Mesodermal cell (in vitro differentiated cells): ENCODE measurements around the gene RAP1GAP.

ENCODE experiments used
- H3K27ac ChIP-seq: 2 replicates; pipeline ENCODE4 v1.7.0; 2013; ENCODE audit warnings: mild to moderate bottlenecking, low read depth, low read length, moderate library complexity; ENCODE audit not compliant: severe bottlenecking
- H3K36me3 ChIP-seq: 2 replicates; pipeline ENCODE4 v1.7.1; 2013; ENCODE audit warnings: mild to moderate bottlenecking, low read length, moderate library complexity; ENCODE audit not compliant: control insufficient read depth, insufficient read depth
- H3K4me1 ChIP-seq: one replicate; pipeline ENCODE4 v1.7.1; 2013; ENCODE audit warnings: mild to moderate bottlenecking, low read length; ENCODE audit not compliant: insufficient read depth, control insufficient read depth, poor library complexity, severe bottlenecking
- H3K4me3 ChIP-seq: 2 replicates; pipeline ENCODE4 v1.7.0; 2013; ENCODE audit warnings: low read length, control low read depth, mild to moderate bottlenecking; ENCODE audit not compliant: insufficient read depth, poor library complexity, severe bottlenecking; ENCODE audit errors: extremely low read depth
- H3K9me3 ChIP-seq: 2 replicates; pipeline ENCODE4 v1.7.1; 2013; ENCODE audit warnings: mild to moderate bottlenecking, low read length, moderate library complexity; ENCODE audit not compliant: control insufficient read depth
- WGBS, 2 experiments: methylation state at CpG; one replicate each; pipeline ENCODE4 v1.1.5; 2013; ENCODE audit warnings: missing lambda C conversion rate in 2 of 2; ENCODE audit not compliant: insufficient coverage in 2 of 2; 5-methylcytosine and 5-hydroxymethylcytosine counted together

The RAP1GAP gene

GRCh38 chr1:21585037-21585436, 84.1 kb downstream of the RAP1GAP start:
- H3K9me3 ChIP-seq, result no peaks in the 10 kb centered on the region
- no peak overlapping the region for H3K4me3 ChIP-seq
- peaks cover 26% of the 10 kb centered on the region for H3K4me1 ChIP-seq
- 79 to 83% methylated on average over 9 of the region's 9 CpGs for WGBS, 2 experiments
- H3K27ac ChIP-seq, result no peak overlapping the region
- no peaks in the 10 kb centered on the region for H3K36me3 ChIP-seq

- no peak overlapping the region for H3K4me3 ChIP-seq
- no peaks in the 10 kb centered on the region for H3K9me3 ChIP-seq
- no peak overlapping the region for H3K27ac ChIP-seq
- H3K4me1 ChIP-seq, result peaks cover 26% of the 10 kb centered on the region
- 73% methylated on average over 8 to 10 of the region's 10 CpGs for WGBS, 2 experiments
- H3K36me3 ChIP-seq, result no peaks in the 10 kb centered on the region
Observed at GRCh38 chr1:21584096-21584495, 85.1 kb downstream of the RAP1GAP start.

- no peaks in the 10 kb centered on the region for H3K36me3 ChIP-seq
- no peaks in the 10 kb centered on the region for H3K9me3 ChIP-seq
- peaks cover 3% of the 10 kb centered on the region for H3K4me1 ChIP-seq
- no peak overlapping the region for H3K4me3 ChIP-seq
- 78 to 86% methylated on average over 3 of the region's 3 CpGs for WGBS, 2 experiments
- no peak overlapping the region for H3K27ac ChIP-seq
Observed at GRCh38 chr1:21579791-21580190, 89.4 kb downstream of the RAP1GAP start.

GRCh38 chr1:21577933-21578332, 91.2 kb downstream of the RAP1GAP start:
- Histone ChIP-seq H3K4me1 (peaks cover 10% of the 10 kb centered on the region), H3K27ac (no peak overlapping the region), H3K9me3 (no peaks in the 10 kb centered on the region), H3K36me3 (no peaks in the 10 kb centered on the region), H3K4me3 (no peak overlapping the region)
- WGBS, 2 experiments, result 86 to 95% methylated on average over 6 of the region's 9 CpGs

GRCh38 chr1:21577324-21577723, 91.8 kb downstream of the RAP1GAP start:
- no peaks in the 10 kb centered on the region for H3K9me3 ChIP-seq
- H3K4me1 ChIP-seq, result peaks cover 10% of the 10 kb centered on the region
- 92 to 97% methylated on average over 20 to 26 of the region's 26 CpGs for whole genome bisulfite sequencing, 2 experiments
- H3K27ac ChIP-seq, result no peak overlapping the region
- no peak overlapping the region for H3K4me3 ChIP-seq
- no peaks in the 10 kb centered on the region for H3K36me3 ChIP-seq

- Histone ChIP-seq H3K36me3 (no peaks in the 10 kb centered on the region), H3K27ac (no peak overlapping the region), H3K4me1 (peaks cover 10% of the 10 kb centered on the region), H3K9me3 (no peaks in the 10 kb centered on the region), H3K4me3 (no peak overlapping the region)
- 91 to 93% methylated on average over 3 of the region's 5 CpGs for WGBS, 2 experiments
Observed at GRCh38 chr1:21576798-21577187, 92.4 kb downstream of the RAP1GAP start.

GRCh38 chr1:21576031-21576797, 92.9 kb downstream of the RAP1GAP start:
- H3K4me3 ChIP-seq, result no peak overlapping the region
- 93 to 98% methylated on average over 6 to 7 of the region's 7 CpGs for WGBS, 2 experiments

GRCh38 chr1:21575351-21575942, 93.7 kb downstream of the RAP1GAP start:
- WGBS, 2 experiments, result 93 to 97% methylated on average over 13 to 16 of the region's 18 CpGs
- Histone ChIP-seq H3K4me1 (peaks cover 10% of the 10 kb centered on the region), H3K27ac (no peak overlapping the region), H3K36me3 (no peaks in the 10 kb centered on the region), H3K4me3 (no peak overlapping the region), H3K9me3 (no peaks in the 10 kb centered on the region)

More at GRCh38 chr1:21576031-21576797, 92.9 kb downstream of the RAP1GAP start:
- no peaks in the 10 kb centered on the region for H3K9me3 ChIP-seq
- no peak overlapping the region for H3K27ac ChIP-seq
- H3K4me1 ChIP-seq, result peaks cover 10% of the 10 kb centered on the region
- no peaks in the 10 kb centered on the region for H3K36me3 ChIP-seq

GRCh38 chr1:21574466-21575151, 94.5 kb downstream of the RAP1GAP start:
- peak overlapping the region; percentile 77 for H3K27ac ChIP-seq
- no peak overlapping the region for H3K4me3 ChIP-seq
- H3K4me1 ChIP-seq, result peaks cover 10% of the 10 kb centered on the region
- 51 to 53% methylated on average over 28 to 30 of the region's 31 CpGs for whole genome bisulfite sequencing, 2 experiments
- no peaks in the 10 kb centered on the region for H3K36me3 ChIP-seq
- no peaks in the 10 kb centered on the region for H3K9me3 ChIP-seq

- Histone ChIP-seq H3K27ac (peak overlapping the region; percentile 77), H3K4me1 (peaks cover 10% of the 10 kb centered on the region), H3K36me3 (no peaks in the 10 kb centered on the region), H3K4me3 (no peak overlapping the region), H3K9me3 (no peaks in the 10 kb centered on the region)
- WGBS, 2 experiments, result 34 to 45% methylated on average over 8 to 10 of the region's 11 CpGs
Observed at GRCh38 chr1:21573971-21574465, 95.1 kb downstream of the RAP1GAP start.
